ENCODE data around the gene ARL13B. TPM values are rescaled to one million over a fixed set of nuclear protein-coding genes. Genes with fewer than 3 reads are reported as not detected.

The ARL13B gene
- total RNA-seq, 1 donor from 2014 or later = 12.2 TPM

DNA sequence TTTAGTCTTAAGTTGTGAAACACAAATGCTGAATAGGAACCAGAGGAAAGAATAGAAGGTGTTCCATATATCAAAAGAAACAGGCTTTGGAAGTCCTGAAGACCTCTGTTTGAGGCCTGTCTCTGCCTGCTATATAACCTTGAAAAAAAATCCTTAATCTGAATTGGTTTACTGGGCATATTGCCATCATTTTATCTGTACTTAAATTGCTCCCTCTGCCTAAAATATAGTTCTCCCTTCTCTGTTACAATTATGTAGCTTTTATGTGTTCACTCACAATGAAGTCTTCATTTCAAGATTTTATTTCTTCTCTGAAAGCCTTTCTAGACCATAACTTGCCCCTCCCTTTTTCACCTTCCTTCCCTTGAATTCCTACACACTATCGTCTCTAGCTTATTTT is 21.2 kb downstream of the ARL13B start:
- H3K27ac Mint-ChIP-seq (ENCODE audit: unreplicated experiment) = no peak overlapping the region
- TF ChIP-seq, protein P1, sequence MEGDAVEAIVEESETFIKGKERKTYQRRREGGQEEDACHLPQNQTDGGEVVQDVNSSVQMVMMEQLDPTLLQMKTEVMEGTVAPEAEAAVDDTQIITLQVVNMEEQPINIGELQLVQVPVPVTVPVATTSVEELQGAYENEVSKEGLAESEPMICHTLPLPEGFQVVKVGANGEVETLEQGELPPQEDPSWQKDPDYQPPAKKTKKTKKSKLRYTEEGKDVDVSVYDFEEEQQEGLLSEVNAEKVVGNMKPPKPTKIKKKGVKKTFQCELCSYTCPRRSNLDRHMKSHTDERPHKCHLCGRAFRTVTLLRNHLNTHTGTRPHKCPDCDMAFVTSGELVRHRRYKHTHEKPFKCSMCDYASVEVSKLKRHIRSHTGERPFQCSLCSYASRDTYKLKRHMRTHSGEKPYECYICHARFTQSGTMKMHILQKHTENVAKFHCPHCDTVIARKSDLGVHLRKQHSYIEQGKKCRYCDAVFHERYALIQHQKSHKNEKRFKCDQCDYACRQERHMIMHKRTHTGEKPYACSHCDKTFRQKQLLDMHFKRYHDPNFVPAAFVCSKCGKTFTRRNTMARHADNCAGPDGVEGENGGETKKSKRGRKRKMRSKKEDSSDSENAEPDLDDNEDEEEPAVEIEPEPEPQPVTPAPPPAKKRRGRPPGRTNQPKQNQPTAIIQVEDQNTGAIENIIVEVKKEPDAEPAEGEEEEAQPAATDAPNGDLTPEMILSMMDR (IDR thresholded peaks at IDR 0.05) = no peak
- H3K9me3 Mint-ChIP-seq (ENCODE audit: low read depth) = no peaks in the 10 kb centered on the region
- no peak overlapping the region for H3K4me3 Mint-ChIP-seq (ENCODE audit: unreplicated experiment)
- no peaks in the 10 kb centered on the region for H3K36me3 Mint-ChIP-seq (ENCODE audit: low read depth)
- H3K4me1 Mint-ChIP-seq (ENCODE audit: low read depth) = peaks cover 11% of the 10 kb centered on the region
- no peak for DNase-seq (ENCODE audit: low spot score)
- H3K27me3 Mint-ChIP-seq (ENCODE audit: low read depth) = no peaks in the 10 kb centered on the region

DNA sequence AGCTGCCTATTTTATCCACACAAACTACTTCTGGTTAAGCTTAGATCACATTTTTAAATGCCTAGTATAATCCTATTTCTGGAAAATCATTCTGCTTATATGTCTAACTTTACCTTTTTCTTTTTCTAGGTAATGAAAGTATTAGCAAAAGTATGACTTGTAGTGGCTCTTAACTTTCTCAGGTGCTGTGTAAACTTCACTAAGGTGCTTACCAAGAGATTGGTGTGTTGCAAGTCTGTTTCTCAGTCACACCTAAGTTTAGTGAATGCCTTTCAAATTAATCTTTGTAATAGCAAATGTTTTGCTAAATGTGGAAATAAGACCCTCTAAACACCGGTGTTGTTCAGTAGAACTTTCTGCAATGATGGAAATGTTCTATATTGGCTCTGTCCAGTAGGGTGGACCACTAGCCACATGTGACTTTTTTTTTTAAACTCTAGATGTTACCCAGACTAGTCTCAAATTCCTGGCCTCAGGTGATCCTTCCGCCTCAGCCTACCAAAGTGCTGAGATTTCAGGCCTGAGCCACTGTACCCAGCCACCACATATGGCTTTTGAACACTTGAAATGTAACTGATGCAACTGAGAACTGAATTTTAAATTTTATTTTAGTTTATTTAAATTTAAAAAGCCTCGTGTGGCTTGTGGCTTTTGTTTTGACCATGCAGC is 22.0 kb downstream of the ARL13B start:
- no peak for DNase-seq (ENCODE audit: low spot score)
- Mint-ChIP-seq H3K27me3 (ENCODE audit: low read depth) (no peaks in the 10 kb centered on the region), H3K27ac (ENCODE audit: unreplicated experiment) (no peak overlapping the region), H3K9me3 (ENCODE audit: low read depth) (no peaks in the 10 kb centered on the region), H3K4me1 (ENCODE audit: low read depth) (peaks cover 14% of the 10 kb centered on the region), H3K4me3 (ENCODE audit: unreplicated experiment) (no peak overlapping the region), H3K36me3 (ENCODE audit: low read depth) (no peaks in the 10 kb centered on the region)
- TF ChIP-seq, protein P1 (IDR thresholded peaks at IDR 0.05) = no peak

DNA sequence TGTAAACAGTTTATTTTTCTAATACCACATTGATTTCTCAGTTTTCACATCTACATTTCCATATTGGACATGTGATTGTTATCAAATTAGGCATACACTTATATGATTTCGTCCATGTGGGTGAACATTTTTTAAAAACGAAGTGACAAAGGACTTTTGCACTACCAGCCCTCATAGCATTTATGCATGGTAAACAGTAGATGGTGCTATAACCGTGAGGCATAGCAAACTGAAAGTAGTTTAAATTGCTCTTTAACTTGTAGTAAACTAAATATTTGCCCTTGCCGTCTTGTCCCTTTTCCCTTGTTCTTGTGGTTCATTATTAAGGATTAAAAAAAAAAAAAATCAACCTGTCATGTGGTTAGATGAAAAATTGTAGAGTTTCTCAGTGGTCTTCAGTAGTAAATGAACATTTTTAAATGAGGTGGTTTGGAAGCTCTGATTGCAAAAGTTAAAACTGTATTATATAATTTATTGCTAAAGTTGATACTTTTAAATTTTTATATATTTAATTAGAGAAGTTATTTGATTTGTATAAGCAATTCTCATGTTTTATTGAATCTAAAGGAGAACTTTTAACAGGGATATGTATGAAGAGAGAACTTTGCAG is 24.5 kb downstream of the ARL13B start:
- peak overlapping the region; percentile 64 for H3K4me3 Mint-ChIP-seq (ENCODE audit: unreplicated experiment)
- peak overlapping the region; percentile 42 for H3K27ac Mint-ChIP-seq (ENCODE audit: unreplicated experiment)
- H3K27me3 Mint-ChIP-seq (ENCODE audit: low read depth) = no peaks in the 10 kb centered on the region
- TF ChIP-seq, protein P1 (IDR thresholded peaks at IDR 0.05) = peak; percentile 95
- H3K9me3 Mint-ChIP-seq (ENCODE audit: low read depth) = no peaks in the 10 kb centered on the region
- DNase-seq (ENCODE audit: low spot score) = no peak
- H3K4me1 Mint-ChIP-seq (ENCODE audit: low read depth) = peaks cover 14% of the 10 kb centered on the region
- no peaks in the 10 kb centered on the region for H3K36me3 Mint-ChIP-seq (ENCODE audit: low read depth)

DNA sequence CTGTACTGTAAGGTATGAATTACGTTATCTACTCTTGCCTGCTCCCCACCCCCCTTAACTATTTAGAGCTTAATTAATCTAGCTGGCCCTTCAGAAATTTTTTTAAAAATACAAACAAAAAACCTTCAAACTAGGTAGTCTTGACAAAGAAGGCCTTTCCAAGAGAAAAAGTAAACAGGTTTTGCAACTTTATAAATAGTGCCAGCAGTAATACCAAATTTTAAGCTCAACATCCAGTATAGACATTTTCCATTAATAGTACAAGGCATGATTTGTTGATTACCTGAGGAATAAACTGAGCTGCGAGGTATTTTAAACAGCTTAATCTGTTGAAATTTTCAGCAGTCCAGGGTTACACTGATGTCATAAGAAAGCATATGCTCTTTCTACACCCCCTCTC is 28.3 kb downstream of the ARL13B start:
- no peak overlapping the region for H3K27ac Mint-ChIP-seq (ENCODE audit: unreplicated experiment)
- peaks cover 9% of the 10 kb centered on the region for H3K4me1 Mint-ChIP-seq (ENCODE audit: low read depth)
- no peak overlapping the region for H3K4me3 Mint-ChIP-seq (ENCODE audit: unreplicated experiment)
- no peaks in the 10 kb centered on the region for H3K27me3 Mint-ChIP-seq (ENCODE audit: low read depth)
- no peaks in the 10 kb centered on the region for H3K9me3 Mint-ChIP-seq (ENCODE audit: low read depth)
- no peaks in the 10 kb centered on the region for H3K36me3 Mint-ChIP-seq (ENCODE audit: low read depth)
- DNase-seq (ENCODE audit: low spot score) = no peak
- TF ChIP-seq, protein P1 (IDR thresholded peaks at IDR 0.05) = no peak

DNA sequence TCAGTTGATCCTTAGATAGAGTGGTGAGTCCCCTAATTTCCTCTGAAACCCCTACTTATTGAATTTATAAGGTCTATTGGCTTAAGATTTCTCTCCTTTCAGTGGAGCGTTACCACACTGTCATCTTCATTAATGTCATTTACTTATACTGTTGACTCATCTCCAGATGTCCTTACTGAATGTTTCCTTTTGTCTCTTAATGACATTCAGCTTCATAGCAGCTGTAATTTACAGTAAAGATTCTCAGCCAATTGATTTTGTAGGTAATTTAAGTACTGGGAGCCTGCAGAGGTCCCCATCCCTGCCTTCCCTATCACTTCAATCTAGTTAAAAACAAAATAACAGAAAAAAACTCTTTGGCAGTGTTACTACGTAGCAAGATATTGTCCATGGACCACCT is 29.7 kb downstream of the ARL13B start:
- DNase-seq (ENCODE audit: low spot score) = no peak
- Mint-ChIP-seq H3K27me3 (ENCODE audit: low read depth) (no peaks in the 10 kb centered on the region), H3K4me1 (ENCODE audit: low read depth) (peaks cover 4% of the 10 kb centered on the region), H3K9me3 (ENCODE audit: low read depth) (no peaks in the 10 kb centered on the region), H3K36me3 (ENCODE audit: low read depth) (no peaks in the 10 kb centered on the region), H3K4me3 (ENCODE audit: unreplicated experiment) (no peak overlapping the region), H3K27ac (ENCODE audit: unreplicated experiment) (no peak overlapping the region)
- TF ChIP-seq, protein P1 (IDR thresholded peaks at IDR 0.05) = no peak
